Mesendoderm (in vitro differentiated cells): ENCODE data around the gene SUFU.

Experiments used
- DNase-seq: peaks from one replicate; pipeline ENCODE4 v3.0.0; 2013
- H2AK5ac ChIP-seq: 2 replicates; pipeline ENCODE4 v1.6.1; 2013; ENCODE audit warnings: low read length, inconsistent platforms
- H2BK120ac ChIP-seq: 2 replicates; pipeline ENCODE4 v1.6.1; 2013; ENCODE audit warnings: low read depth, mild to moderate bottlenecking, low read length, moderate library complexity, mixed read lengths
- H2BK15ac ChIP-seq: replicated peaks from 2 replicates; pipeline ENCODE4 v1.6.1; 2013; ENCODE audit warnings: low read depth, mild to moderate bottlenecking, moderate library complexity
- H2BK5ac ChIP-seq: 2 replicates; pipeline ENCODE4 v1.6.1; 2013; ENCODE audit warnings: low read length, inconsistent platforms
- H3K18ac ChIP-seq: 2 replicates; pipeline ENCODE4 v1.6.1; 2013; ENCODE audit warnings: mild to moderate bottlenecking, low read length, mixed read lengths
- H3K23ac ChIP-seq: one replicate; pipeline ENCODE4 v1.6.1; 2013; ENCODE audit warnings: low read length
- H3K27ac ChIP-seq: 2 replicates; pipeline ENCODE4 v1.5.1; 2013; ENCODE audit warnings: low read depth, mild to moderate bottlenecking, inconsistent platforms, low read length, moderate library complexity
- H3K27me3 ChIP-seq: 2 replicates; pipeline ENCODE4 v1.6.1; 2013; ENCODE audit warnings: low read length, control low read depth, mild to moderate bottlenecking, inconsistent platforms; ENCODE audit not compliant: insufficient read depth, poor library complexity
- H3K36me3 ChIP-seq: 2 replicates; pipeline ENCODE4 v1.6.1; 2013; ENCODE audit warnings: low read length, inconsistent platforms; ENCODE audit not compliant: control insufficient read depth, insufficient read depth
- H3K4ac ChIP-seq: one replicate; pipeline ENCODE4 v1.6.1; 2013; ENCODE audit warnings: low read depth, mild to moderate bottlenecking, low read length, moderate library complexity
- H3K4me1 ChIP-seq: 2 replicates; pipeline ENCODE4 v1.6.1; 2013; ENCODE audit warnings: low read depth, low read length, inconsistent platforms; ENCODE audit not compliant: control insufficient read depth
- H3K4me2 ChIP-seq: 2 replicates; pipeline ENCODE4 v1.6.1; 2013; ENCODE audit warnings: low read length
- H3K4me3 ChIP-seq: 2 replicates; pipeline ENCODE4 v1.5.1; 2013; ENCODE audit warnings: mild to moderate bottlenecking, low read length
- H3K56ac ChIP-seq: one replicate; pipeline ENCODE4 v1.6.1; 2013; ENCODE audit warnings: low read length
- H3K79me1 ChIP-seq: 2 replicates; pipeline ENCODE4 v1.6.1; 2013; ENCODE audit warnings: low read length, inconsistent platforms
- H3K79me2 ChIP-seq: 2 replicates; pipeline ENCODE4 v1.6.1; 2013; ENCODE audit warnings: mild to moderate bottlenecking, low read length; ENCODE audit not compliant: control insufficient read depth, insufficient read depth
- H3K9ac ChIP-seq: 2 replicates; pipeline ENCODE4 v1.6.1; 2013; ENCODE audit warnings: low read length, inconsistent platforms
- H4K5ac ChIP-seq: one replicate; pipeline ENCODE4 v1.6.1; 2013; ENCODE audit warnings: low read length
- H4K8ac ChIP-seq: one replicate; pipeline ENCODE4 v1.6.1; 2013; ENCODE audit warnings: low read depth, mild to moderate bottlenecking, control low read depth, low read length, moderate library complexity
- WGBS: extraction: QIAGEN DNeasy Blood & Tissue Kit; methylation state at CpG from one replicate; pipeline ENCODE4 v1.1.7; 2013; ENCODE audit warnings: low lambda C conversion rate, missing lambda C conversion rate; ENCODE audit not compliant: insufficient coverage; ENCODE audit errors: extremely low coverage; 5-methylcytosine and 5-hydroxymethylcytosine counted together

The SUFU gene

DNA sequence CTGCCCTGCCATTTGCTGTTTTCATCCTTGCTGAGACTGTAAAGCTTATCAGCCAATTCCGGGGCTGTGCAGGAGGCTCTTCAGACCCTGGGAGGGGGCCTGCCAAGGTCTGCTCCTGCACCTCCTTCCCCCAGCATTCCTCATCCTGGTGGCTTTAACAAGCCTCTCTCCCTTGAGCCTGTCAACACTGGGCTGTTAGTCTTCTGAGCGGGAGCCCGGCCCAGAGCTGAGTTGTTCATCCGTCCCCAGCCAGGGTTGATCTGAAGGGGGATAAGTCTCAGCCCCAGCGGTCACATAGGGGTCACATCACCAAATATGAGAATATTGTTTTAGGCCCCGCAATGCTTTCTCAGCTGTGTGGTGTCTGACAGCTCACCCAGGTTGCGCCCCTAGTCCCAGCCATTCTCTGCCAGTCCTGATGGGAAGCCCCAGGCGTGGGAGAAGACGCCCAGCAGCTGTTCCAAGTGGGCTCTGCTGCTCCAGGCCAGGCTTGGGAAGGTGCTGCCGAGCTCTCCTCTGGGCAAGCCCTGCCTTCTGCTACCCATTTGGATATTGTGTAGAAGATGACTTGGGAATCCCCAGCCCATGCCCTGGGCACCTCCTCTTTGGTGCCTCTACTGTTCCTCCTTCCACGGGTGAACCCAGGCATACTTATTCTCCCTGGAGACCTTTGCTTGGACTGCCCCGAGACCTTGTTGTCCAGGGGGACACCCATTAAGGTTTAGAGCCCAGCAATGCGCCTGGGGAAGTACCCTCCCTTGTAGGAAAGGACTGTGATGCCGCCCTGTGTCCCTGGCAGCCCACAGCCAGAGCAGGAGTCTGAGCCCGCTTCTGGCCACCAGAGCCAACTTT is 117.0 kb downstream of the SUFU start:
- H4K5ac ChIP-seq = no peak overlapping the region
- H3K79me2 ChIP-seq = no peaks in the 10 kb centered on the region
- no peak overlapping the region for H2AK5ac ChIP-seq
- H4K8ac ChIP-seq = no peak overlapping the region
- H3K36me3 ChIP-seq = no peaks in the 10 kb centered on the region
- H3K4me1 ChIP-seq = peaks cover 2% of the 10 kb centered on the region
- no peak overlapping the region for H2BK15ac ChIP-seq
- H3K9ac ChIP-seq = no peak overlapping the region
- H3K4ac ChIP-seq = no peak overlapping the region
- H3K4me3 ChIP-seq = no peak overlapping the region
- no peak overlapping the region for H3K18ac ChIP-seq
- no peak overlapping the region for H2BK5ac ChIP-seq
- WGBS = no CpG with 5 or more reads among the region's 15 CpGs
- H3K23ac ChIP-seq = no peak overlapping the region
- H3K27ac ChIP-seq = no peak overlapping the region
- H2BK120ac ChIP-seq = no peak overlapping the region
- no peak overlapping the region for H3K4me2 ChIP-seq
- H3K27me3 ChIP-seq = no peaks in the 10 kb centered on the region
- DNase-seq = peak; percentile 63
- no peaks in the 10 kb centered on the region for H3K79me1 ChIP-seq
- no peak overlapping the region for H3K56ac ChIP-seq

DNA sequence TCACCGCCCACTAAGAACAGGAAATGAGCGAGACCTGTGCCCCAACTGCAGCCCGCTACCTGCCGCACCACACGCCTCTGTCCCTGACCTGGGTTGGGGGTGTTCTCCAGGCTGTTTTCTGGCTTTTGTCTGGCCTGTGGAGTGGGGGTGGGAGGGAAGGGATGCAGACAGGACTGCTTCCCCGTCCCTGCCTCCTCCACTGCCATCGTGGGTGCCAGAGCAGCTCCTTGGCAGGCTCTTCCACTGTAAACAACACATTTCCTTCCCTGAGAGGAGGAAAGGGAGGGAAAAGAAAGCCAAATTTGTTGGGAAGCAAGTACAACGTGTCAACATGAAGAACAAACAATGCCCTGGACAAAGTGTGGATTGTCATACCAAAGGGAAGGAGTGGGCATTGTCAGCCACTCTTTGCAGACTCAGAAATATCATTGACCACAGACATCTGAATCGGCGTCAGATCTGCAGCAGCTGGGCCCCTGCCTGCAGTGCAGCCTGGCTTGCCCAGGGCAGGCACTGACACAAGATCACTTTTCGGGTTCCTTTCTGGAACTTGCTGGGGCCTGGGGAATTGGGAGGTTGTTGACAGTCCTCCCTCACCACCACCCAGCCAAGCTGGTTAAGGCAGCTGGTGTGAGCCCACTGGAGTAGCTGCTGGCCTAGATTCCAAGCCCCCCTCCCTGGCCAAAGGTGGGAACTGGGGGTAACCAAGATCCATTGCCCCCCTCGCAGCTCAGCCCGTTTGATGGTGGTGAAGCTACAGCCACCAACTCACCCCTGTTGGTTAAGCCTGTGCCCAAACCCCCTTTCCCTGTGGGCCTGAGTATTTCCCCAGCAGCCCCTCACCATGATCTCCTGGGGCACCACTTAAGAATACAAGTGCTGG is 117.9 kb downstream of the SUFU start:
- Histone ChIP-seq H3K18ac (no peak overlapping the region), H3K4me1 (peaks cover 8% of the 10 kb centered on the region), H3K4me2 (no peak overlapping the region), H3K79me1 (no peaks in the 10 kb centered on the region), H3K4me3 (no peak overlapping the region), H3K27me3 (no peaks in the 10 kb centered on the region), H4K5ac (no peak overlapping the region), H2BK5ac (no peak overlapping the region), H3K36me3 (no peaks in the 10 kb centered on the region), H3K4ac (no peak overlapping the region), H2BK15ac (no peak overlapping the region), H3K9ac (no peak overlapping the region), H3K56ac (peak overlapping the region; percentile 3), H4K8ac (no peak overlapping the region), H3K79me2 (no peaks in the 10 kb centered on the region), H2BK120ac (no peak overlapping the region), H3K23ac (peak overlapping the region; percentile 80), H3K27ac (no peak overlapping the region), H2AK5ac (no peak overlapping the region)
- DNase-seq = no peak
- no CpG with 5 or more reads among the region's 13 CpGs for WGBS

DNA sequence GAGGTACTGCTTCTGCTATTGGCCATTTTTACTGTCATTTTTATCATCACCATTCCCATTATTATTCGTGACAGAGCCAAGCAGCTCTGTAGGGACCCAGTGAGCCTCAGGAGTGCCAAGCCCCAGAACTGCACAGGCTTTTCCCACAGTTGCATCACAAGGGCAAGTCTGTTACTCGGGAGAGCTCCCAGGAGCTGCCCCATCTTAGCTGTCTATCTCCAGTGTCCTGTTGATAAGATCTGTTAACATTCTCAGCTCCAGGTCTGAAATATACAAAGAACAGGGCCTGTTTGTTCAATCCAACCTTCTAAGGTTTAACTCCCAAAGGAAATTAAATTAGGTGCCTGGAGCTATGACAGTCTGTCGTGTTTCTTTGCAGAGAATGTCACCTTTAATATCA is 120.3 kb downstream of the SUFU start:
- Histone ChIP-seq H3K56ac (no peak overlapping the region), H3K4ac (no peak overlapping the region), H3K79me2 (no peaks in the 10 kb centered on the region), H4K5ac (no peak overlapping the region), H3K27me3 (no peaks in the 10 kb centered on the region), H3K27ac (no peak overlapping the region), H2BK5ac (no peak overlapping the region), H2BK120ac (no peak overlapping the region), H3K4me1 (peaks cover 21% of the 10 kb centered on the region), H3K23ac (no peak overlapping the region), H3K18ac (no peak overlapping the region), H2AK5ac (no peak overlapping the region), H3K4me3 (no peak overlapping the region), H3K79me1 (no peaks in the 10 kb centered on the region), H3K4me2 (no peak overlapping the region), H3K9ac (no peak overlapping the region), H3K36me3 (no peaks in the 10 kb centered on the region), H4K8ac (no peak overlapping the region), H2BK15ac (no peak overlapping the region)
- WGBS = no CpG with 5 or more reads among the region's 3 CpGs
- DNase-seq = no peak

DNA sequence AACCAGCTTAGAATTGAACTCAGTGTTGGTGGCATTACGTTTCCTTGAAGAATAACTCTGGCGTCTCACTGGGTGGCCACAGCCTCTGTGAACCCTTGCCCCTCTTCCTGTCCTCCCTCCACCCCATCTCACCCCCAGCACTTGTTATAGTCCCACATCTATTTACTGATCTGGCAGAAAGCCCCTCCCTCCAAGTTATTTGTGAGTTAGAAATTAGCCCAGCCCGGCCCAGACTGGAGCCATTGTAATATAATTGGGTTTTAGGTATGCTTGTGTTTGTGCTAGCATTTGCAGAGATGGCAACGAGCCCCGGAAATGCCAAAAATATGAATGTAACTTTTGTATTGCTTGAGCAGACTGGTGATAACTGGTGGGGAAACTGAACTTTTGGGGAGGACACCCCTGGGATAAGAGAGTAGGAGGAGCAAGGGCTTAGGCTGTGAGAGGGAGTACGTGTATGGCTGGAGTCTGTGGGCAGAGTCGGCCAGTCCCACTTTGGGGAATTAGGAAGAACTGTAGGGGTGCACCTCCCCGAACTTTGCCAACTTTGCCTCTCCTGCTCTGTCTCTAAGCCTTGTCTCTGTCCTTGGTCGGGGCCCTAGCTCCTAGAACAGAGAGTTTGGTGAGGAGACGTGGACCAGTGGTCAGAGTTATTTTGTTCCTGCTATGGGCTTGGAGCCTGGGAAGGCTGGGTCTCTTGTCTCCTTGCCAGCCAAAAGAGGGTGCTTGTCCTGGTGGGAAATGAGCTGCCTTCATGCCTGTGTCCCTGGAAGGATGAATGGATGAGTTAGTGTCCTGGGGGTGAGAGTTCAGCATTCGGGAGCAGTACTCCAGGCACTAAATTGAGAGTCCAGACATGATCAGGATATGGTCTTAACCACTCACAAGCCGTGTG is 121.2 kb downstream of the SUFU start:
- Histone ChIP-seq H3K4me1 (peaks cover 26% of the 10 kb centered on the region), H3K79me1 (no peaks in the 10 kb centered on the region), H2BK15ac (no peak overlapping the region), H3K4me3 (no peak overlapping the region), H3K9ac (no peak overlapping the region), H3K27ac (no peak overlapping the region), H4K5ac (no peak overlapping the region), H3K23ac (no peak overlapping the region), H3K4me2 (no peak overlapping the region), H3K4ac (no peak overlapping the region), H3K27me3 (no peaks in the 10 kb centered on the region), H4K8ac (no peak overlapping the region), H2BK120ac (no peak overlapping the region), H3K36me3 (no peaks in the 10 kb centered on the region), H2BK5ac (no peak overlapping the region), H2AK5ac (no peak overlapping the region), H3K56ac (no peak overlapping the region), H3K18ac (no peak overlapping the region), H3K79me2 (no peaks in the 10 kb centered on the region)
- no peak for DNase-seq
- no CpG with 5 or more reads among the region's 12 CpGs for WGBS

DNA sequence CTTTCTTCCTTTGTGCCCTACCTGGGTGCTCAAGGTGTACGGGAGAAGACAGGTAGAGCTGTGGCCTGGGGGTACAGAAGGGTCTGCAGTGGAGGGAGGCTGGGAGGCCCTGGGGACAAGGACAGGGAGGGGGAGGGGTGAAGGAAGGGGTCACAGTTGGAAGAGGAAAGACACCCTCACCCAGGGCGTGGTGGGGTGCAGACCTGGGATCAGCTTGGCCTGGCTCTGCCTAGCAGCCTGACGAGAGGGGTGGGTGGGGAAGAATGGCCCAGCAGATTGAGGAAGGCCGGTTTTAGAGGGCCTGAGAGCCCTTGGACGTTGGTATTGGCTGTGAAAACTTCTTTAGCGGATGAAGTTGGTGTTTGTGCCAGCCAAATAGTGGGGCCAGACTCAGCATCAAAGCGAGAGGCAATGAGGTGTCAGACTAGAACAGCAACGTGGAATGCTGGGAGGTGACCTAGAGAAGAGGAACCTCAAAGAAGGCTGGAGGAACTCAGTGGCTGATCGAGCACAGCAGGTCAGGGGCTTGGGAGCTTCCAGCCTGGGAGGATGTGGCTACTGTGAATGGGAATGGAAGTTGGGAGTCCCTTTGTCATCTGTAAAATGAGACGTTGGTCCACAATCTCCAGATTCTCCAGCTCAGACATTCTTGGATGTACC is 122.4 kb downstream of the SUFU start:
- Histone ChIP-seq H3K79me2 (no peaks in the 10 kb centered on the region), H3K4me3 (no peak overlapping the region), H2AK5ac (peak overlapping the region; percentile 10), H2BK5ac (no peak overlapping the region), H2BK120ac (no peak overlapping the region), H3K4me1 (peaks cover 30% of the 10 kb centered on the region), H3K27ac (no peak overlapping the region), H3K27me3 (no peaks in the 10 kb centered on the region), H3K9ac (no peak overlapping the region), H3K79me1 (no peaks in the 10 kb centered on the region), H3K23ac (no peak overlapping the region), H2BK15ac (no peak overlapping the region), H3K18ac (no peak overlapping the region), H4K5ac (no peak overlapping the region), H3K36me3 (no peaks in the 10 kb centered on the region), H4K8ac (no peak overlapping the region), H3K4me2 (no peak overlapping the region), H3K56ac (peak overlapping the region; percentile 3), H3K4ac (no peak overlapping the region)
- WGBS = no CpG with 5 or more reads among the region's 10 CpGs
- peak; percentile 51 for DNase-seq
